GM21423 (cell line): ENCODE measurements around the gene FAM227B.
"Not testable (repeated sequence)": the region's sequence is repeated elsewhere in the genome, so short reads cannot be mapped to it uniquely, and the experiment has no call there.

ENCODE experiments used
- ATAC-seq: cut with Tn5 transposase; IDR thresholded peaks from one replicate; pipeline ENCODE4 v1.9.1; 2021; ENCODE audit warnings: mild to moderate bottlenecking, moderate library complexity; ENCODE audit not compliant: unreplicated experiment

Gene FAM227B

DNA sequence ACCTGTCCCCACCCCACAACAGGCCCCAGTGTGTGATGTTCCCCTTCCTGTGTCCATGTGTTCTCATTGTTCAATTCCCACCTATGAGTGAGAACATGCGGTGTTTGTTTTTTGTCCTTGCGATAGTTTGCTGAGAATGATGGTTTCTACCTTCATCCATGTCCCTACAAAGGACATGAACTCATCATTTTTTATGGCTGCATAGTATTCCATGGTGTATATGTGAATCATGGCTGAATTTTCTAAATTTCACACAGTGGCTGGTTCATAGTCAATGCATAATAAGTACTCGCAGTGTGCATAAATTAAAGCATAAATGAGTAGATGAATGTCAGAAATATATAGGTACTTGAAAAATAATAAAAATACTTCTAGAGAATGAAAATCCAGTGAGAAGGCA is 8.4 kb downstream of the FAM227B start:
- not testable (repeated sequence) for ATAC-seq

- ATAC-seq, result no peak
Observed at GRCh38 chr15:49610157-49610918, 10.3 kb downstream of the FAM227B start.

DNA sequence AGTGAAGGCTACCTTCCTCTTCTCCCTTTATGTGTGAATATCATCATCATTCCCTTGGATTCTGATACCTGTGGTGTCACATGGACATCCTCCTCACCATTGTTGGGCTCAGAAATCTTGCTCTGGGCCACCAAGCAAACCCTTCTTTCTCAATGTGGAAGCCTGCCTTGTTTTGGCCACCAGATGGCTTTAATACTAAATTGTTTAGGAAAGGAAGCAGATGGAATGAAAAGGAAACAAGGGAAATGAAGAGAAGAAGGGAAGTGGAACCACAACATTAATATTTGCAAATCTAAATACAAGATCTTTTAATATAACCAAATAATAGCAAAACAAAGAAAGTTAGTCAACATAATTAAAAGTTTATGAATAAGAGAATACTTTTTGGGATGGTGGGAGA is 14.0 kb downstream of the FAM227B start:
- no peak for ATAC-seq

- no peak for ATAC-seq
Observed at GRCh38 chr15:49605588-49605987, 15.0 kb downstream of the FAM227B start.

DNA sequence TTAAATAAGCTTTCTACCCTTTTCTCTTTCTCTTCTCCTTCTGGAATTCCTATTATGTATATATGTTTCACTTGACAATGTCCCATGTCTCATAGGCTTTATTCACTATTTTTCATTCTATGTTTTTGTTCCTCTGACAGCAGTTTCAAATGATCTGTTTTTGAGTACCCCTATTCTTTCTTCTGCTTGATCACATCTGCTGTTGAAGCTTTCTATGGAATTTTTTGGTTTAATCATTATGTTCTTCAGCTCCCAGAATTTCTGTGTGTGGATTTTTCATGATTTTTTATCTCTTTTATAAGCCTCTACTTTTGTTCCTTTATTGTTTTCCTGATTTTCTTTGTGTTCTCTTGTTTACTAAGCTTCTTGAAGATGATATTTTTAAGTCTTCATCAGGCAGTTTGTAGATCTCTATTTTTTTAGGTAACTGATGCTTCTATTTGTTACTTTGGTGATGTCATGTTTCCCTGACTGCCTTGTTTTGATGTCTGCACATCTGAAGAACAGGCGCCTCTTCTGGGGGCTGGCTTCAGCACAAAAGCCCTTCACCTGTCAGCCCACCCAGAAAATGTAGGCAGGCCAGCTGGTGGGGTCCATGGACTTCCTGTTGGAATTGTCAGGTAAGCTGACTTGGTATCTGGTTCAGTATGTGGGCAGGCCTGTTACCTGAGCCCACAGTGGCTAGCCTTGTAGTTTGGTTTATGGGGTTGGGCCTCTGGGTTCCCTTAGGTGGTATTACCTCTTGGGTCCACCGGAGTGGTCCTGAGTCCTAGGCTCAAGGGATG is 15.8 kb downstream of the FAM227B start:
- no peak for ATAC-seq

DNA sequence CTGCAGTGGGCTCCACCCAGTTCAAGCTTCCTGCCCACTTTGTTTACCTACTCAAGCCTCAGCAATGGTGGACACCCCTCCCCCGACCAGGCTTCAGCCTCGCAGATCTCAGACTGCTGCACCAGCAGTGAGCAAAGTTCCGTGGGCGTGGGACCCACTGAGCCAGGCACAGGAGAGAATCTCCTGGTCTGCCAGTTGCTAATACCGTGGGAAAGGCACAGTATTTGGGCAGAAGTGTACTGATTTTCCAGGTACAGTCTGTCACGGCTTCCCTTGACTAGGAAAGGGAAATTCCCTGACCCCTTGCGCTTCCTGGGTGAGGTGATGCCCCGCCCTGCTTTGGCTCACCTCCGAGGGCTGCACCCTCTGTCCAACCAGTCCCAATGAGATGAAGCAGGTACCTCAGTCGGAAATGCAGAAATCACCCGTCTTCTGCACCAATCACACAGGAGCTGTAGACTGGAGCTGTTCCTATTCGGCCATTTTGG is 27.7 kb downstream of the FAM227B start:
- ATAC-seq, result not testable (repeated sequence)

DNA sequence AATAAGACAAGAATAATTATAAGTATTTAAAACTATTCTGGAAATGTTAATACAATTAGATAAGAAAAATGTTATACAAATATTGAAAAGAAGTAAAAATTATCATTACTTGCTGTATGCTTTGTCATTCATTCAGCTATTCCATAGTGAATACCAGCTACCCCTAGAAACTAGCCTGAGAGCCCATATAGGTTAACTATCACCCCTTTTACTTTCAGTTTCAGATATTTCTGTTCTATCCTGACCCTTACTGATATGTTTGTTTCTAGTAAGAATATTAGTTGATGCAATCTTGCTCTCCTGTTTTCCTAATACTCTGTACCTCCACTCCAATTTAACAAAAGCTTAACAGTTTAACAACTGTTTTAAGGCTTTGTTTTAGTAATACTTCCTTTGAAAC is 31.6 kb downstream of the FAM227B start:
- ATAC-seq, result peak; percentile 80

DNA sequence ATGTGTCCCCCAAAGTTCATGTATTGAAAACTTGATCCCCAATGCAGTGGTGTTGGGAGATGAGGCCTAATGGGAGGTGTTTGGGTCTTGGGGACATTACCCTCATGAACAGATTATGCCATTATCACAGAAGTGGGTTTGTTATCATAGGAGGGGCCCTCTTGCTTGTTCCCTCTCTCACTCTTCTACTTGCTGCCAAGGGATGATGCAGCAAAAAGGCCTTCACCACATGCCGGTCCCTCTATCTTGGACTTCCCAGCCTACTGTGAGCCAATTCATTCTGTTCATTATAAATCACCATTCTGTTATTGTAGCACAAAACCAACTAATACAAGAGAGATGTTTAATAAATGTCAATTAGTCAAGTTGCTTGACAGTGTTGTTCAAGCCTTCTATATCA is 47.2 kb downstream of the FAM227B start:
- no peak for ATAC-seq

- no peak for ATAC-seq
Observed at GRCh38 chr15:49570672-49571071, 49.9 kb downstream of the FAM227B start.

- ATAC-seq, result no peak
Observed at GRCh38 chr15:49570174-49570573, 50.4 kb downstream of the FAM227B start.

GRCh38 chr15:49560045-49560444 is 60.6 kb downstream of the FAM227B start:
- ATAC-seq, result no peak

DNA sequence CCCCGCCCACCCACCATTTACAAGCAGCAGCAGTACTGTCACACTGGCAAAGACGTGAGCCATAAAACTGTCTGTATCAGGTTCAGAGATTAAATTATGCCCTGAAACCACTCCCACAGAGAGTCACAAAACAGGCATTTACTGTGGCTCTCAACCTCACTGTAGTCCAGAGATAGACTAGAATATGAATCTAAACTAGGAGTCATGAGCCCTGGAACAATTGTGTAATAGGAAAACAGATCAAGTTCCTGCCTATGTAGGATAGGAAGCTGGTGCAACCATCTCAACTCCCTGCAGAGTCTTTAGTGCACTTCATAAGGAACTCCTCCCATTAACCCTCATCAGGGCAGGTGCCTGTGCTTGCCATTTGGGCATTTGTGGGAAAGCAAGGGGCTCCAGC is 61.7 kb downstream of the FAM227B start:
- ATAC-seq, result no peak

GRCh38 chr15:49556437-49556836 is 64.2 kb downstream of the FAM227B start:
- no peak for ATAC-seq

- ATAC-seq, result not testable (repeated sequence)
Observed at GRCh38 chr15:49550342-49550741, 70.3 kb downstream of the FAM227B start.

- no peak for ATAC-seq
Observed at GRCh38 chr15:49538520-49538919, 82.1 kb downstream of the FAM227B start.

- ATAC-seq, result no peak
Observed at GRCh38 chr15:49530092-49530491, 90.5 kb downstream of the FAM227B start.

DNA sequence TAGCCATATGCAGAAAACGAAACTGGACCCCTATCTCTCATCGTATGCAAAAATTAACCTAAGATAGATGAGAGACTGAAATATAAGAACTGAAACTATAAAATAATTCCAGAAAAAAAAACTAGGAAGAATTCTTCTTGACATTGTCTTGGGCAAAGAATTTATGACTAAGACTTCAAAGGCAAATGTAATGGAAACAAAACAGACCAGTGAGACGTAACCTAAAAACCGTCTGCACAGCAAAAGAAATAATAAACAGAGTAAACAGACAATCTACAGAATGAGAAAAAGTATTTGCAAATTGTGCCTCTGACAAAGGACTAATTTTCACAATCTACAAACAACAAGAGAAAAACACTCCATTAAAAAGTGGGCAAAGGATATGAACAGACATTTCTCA is 92.3 kb downstream of the FAM227B start:
- no peak for ATAC-seq

DNA sequence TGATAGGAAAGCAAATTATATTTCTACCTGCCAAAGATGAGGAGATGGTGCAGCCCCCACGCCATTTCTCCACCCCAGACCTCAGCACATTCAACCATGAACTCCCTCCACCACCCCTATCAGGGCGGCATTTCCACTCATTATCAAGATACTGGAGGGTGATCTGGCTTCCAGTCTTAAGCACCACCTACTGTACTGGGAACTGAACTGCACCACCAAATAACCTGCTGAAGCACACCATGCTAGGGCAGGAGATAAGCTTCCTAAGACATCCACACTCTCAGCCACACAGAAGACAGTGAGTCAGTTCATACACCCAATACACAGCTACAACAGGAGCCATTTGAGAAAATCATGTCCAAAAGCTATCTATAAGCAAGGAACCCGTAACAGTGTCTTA is 98.8 kb downstream of the FAM227B start:
- no peak for ATAC-seq

DNA sequence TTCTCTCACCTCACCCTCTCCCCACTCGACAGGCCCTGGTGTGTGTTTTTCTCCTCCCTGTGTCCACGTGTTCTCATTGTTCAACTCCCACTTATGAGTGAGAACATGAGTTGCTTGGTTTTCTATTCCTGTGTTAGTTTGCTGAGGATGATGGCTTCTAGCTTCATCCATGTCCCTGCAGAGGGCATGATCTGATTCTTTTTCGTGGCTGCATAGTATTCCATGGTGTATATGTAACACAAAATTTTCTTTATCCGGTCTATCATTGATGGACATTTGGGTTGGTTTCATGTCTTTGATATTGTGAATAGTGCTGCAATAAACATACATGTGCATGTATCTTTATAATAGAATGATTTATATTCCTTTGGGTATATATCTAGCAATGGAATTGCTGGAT is 107.9 kb downstream of the FAM227B start:
- ATAC-seq, result not testable (repeated sequence)

GRCh38 chr15:49507261-49507660 is 113.4 kb downstream of the FAM227B start:
- ATAC-seq, result no peak

GRCh38 chr15:49506341-49506740 is 114.3 kb downstream of the FAM227B start:
- no peak for ATAC-seq

DNA sequence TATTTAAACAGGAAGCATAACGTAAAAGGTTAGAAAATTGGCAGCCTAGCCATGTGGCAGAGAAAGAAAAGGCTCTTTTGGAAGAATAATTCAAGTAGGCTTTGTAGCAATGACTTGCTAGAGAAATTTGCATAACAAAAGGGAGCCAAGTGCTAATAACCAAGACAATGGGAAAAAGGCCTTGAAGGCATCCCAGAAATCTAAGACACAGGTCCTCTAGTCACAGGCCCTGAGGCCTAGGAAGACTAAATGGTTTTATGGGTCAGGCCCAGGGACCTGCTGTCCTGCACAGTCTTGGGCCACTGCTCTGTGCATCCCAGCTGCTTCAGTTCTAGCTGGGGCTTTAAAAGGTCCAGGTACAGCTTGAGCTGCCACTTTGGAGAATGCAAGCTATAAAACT is 119.0 kb downstream of the FAM227B start:
- ATAC-seq, result no peak
